ENCODE results near the gene ZBTB25. TPM values are rescaled to one million over a fixed set of nuclear protein-coding genes. Genes with fewer than 3 reads are reported as not detected.

The ZBTB25 gene
- polyA plus RNA-seq, 1 experiment = 6.1 TPM

DNA sequence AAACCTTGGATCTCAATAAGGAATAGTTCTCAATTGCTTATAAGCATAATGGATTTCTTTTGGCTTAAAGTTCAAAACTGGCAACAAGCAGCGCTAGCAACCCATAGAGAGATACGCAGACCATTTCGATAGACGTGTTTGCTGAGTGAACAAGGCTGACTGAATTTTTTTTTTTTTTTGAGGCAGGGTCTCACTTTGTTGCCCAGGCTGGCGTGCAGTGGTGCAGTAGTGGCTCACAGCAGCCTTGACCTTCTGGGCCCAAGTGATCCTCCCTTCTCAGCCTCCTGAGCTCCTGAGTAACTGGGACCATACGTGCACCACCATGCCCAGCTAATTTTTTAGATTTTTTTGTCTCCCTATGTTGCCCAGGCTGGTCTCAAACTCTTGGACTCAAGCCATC is 39.8 kb downstream of the ZBTB25 start:
- Histone ChIP-seq H3K4me3 (ENCODE audit: low read depth, low read length) (no peak overlapping the region), H3K27me3 (ENCODE audit: control insufficient read depth, insufficient read depth, low read length) (no peaks in the 10 kb centered on the region), H3K36me3 (ENCODE audit: control insufficient read depth, insufficient read depth, low read length) (no peaks in the 10 kb centered on the region; the same call in 1 of the 2 replicates)
- POLR2A ChIA-PET = no interaction called here
- TF ChIP-seq, protein P1, sequence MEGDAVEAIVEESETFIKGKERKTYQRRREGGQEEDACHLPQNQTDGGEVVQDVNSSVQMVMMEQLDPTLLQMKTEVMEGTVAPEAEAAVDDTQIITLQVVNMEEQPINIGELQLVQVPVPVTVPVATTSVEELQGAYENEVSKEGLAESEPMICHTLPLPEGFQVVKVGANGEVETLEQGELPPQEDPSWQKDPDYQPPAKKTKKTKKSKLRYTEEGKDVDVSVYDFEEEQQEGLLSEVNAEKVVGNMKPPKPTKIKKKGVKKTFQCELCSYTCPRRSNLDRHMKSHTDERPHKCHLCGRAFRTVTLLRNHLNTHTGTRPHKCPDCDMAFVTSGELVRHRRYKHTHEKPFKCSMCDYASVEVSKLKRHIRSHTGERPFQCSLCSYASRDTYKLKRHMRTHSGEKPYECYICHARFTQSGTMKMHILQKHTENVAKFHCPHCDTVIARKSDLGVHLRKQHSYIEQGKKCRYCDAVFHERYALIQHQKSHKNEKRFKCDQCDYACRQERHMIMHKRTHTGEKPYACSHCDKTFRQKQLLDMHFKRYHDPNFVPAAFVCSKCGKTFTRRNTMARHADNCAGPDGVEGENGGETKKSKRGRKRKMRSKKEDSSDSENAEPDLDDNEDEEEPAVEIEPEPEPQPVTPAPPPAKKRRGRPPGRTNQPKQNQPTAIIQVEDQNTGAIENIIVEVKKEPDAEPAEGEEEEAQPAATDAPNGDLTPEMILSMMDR (IDR thresholded peaks at IDR 0.05; ENCODE audit: insufficient read depth, low read depth, low read length) = no peak
- no peak for DNase-seq (ENCODE audit: low read depth)
- CTCF ChIA-PET = interaction anchor here (1.4 to 2.2 kb wide), 2 partner anchors 15 to 33 kb away, joined by 4 to 6 read pairs; no protein-coding TSS in a partner anchor

DNA sequence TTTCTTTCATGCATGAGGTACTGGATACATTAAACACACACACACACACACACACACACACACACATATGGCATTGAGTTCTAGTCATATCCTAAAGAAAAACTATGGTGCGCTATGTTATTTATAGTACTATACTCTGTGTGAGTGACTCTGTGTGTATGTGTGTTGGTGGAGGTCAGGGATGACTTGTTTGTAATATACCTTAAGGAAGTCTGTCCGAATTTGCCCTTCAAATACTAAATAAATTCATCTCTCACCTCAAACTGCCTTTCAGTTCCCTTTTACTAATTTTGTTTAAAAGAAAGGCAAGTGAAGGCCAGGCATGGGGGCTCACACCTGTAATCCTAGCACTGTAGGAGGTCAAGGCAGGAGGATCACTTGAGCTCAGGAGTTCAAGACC is 40.4 kb downstream of the ZBTB25 start:
- no peaks in the 10 kb centered on the region; the same call in 1 of the 2 replicates for H3K36me3 ChIP-seq (ENCODE audit: control insufficient read depth, insufficient read depth, low read length)
- TF ChIP-seq, protein P1 (IDR thresholded peaks at IDR 0.05; ENCODE audit: insufficient read depth, low read depth, low read length) = no peak
- no peak overlapping the region for H3K4me3 ChIP-seq (ENCODE audit: low read depth, low read length)
- ChIA-PET CTCF (interaction anchor here (2.2 kb wide), 1 partner anchor 32 kb away, joined by 6 read pairs; no protein-coding TSS in a partner anchor), POLR2A (interaction anchor here (0.7 kb wide), 1 partner anchor 40 kb away, joined by 5 read pairs; no protein-coding TSS in a partner anchor)
- no peaks in the 10 kb centered on the region for H3K27me3 ChIP-seq (ENCODE audit: control insufficient read depth, insufficient read depth, low read length)
- DNase-seq (ENCODE audit: low read depth) = no peak

DNA sequence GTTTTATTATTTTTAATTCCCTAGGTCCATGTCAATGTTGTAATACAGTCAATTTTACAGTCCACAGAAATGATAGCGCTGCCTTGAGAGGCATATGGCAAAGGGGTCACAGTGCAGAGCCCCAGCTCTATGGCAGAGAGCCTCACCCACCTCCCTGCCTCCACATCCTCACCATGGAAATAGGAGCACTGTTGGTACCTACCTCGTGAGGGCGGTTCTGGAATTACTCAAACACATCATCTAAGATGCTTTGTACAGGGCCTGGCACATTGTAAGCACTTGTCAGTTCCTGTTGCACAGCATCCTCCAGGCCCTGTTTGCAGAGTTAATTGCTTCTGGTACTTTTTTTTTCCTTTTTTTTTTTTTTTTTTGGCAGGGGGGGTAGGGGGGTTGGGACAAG is 42.4 kb downstream of the ZBTB25 start:
- TF ChIP-seq, protein P1 (IDR thresholded peaks at IDR 0.05; ENCODE audit: insufficient read depth, low read depth, low read length) = no peak
- POLR2A ChIA-PET = no interaction called here
- no peaks in the 10 kb centered on the region; the same call in 1 of the 2 replicates for H3K36me3 ChIP-seq (ENCODE audit: control insufficient read depth, insufficient read depth, low read length)
- CTCF ChIA-PET = interaction anchor here (1.9 kb wide), 1 partner anchor 31 kb away, joined by 7 read pairs; no protein-coding TSS in a partner anchor
- H3K4me3 ChIP-seq (ENCODE audit: low read depth, low read length) = no peak overlapping the region
- DNase-seq (ENCODE audit: low read depth) = no peak
- H3K27me3 ChIP-seq (ENCODE audit: control insufficient read depth, insufficient read depth, low read length) = no peaks in the 10 kb centered on the region

DNA sequence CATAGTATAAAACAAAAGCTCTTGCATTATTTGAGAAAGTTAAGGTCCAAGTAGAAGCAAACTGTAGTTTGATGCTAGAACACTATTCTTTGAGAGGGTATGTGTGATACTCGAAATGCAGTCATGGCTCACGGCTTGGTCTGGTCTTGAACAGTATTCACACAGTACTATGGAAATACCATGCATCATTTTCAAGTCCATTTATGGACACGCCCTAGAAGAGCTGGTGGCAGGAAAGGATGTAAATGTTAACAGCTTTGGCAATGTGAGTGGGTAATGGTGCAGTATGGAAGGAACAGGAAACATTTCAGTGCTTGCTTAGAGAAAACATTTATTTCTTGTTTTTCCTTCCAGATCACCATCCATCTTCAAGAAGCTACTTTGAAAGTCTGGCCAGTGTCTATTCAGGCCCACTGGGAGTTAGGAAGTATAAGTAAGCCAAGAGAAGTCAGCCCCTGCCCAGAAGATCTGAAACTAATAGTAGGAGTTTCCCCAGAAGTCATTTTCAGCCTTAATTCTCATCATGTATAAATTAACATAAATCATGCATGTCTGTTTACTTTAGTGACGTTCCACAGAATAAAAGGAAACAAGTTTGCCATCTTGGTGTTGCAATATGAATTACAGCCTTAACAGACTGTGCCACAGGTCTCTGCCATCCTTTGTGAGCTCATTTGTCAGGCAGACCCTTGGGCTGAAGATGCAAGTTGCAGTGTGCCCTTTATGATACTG is 44.1 kb downstream of the ZBTB25 start:
- DNase-seq (ENCODE audit: low read depth) = no peak
- ChIA-PET CTCF (interaction anchor here (0.6 to 2.1 kb wide), 4 partner anchors 27 to 1012 kb away, joined by 3 to 7 read pairs (median 5); no protein-coding TSS in a partner anchor), POLR2A (no interaction called here)
- Histone ChIP-seq H3K4me3 (ENCODE audit: low read depth, low read length) (no peak overlapping the region), H3K27me3 (ENCODE audit: control insufficient read depth, insufficient read depth, low read length) (no peaks in the 10 kb centered on the region), H3K36me3 (ENCODE audit: control insufficient read depth, insufficient read depth, low read length) (peaks cover 3% of the 10 kb centered on the region; the same call in 1 of the 2 replicates)
- TF ChIP-seq, protein P1 (IDR thresholded peaks at IDR 0.05; ENCODE audit: insufficient read depth, low read depth, low read length) = no peak

DNA sequence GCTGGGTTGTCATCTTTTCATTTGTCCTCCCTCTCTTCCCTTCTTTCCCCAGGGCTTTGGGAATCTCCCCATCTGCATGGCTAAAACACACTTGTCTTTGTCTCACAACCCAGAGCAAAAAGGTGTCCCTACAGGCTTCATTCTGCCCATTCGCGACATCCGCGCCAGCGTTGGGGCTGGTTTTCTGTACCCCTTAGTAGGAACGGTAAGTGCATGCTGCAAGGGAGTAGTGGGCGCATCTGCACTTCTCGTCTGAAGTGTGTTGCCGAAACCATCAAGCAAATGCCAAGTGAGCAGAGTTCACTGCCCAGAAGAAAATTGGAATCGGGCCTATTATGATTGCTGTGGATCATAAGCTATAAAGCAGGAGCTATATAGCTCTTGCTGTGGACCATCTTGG is 49.0 kb downstream of the ZBTB25 start:
- Histone ChIP-seq H3K36me3 (ENCODE audit: control insufficient read depth, insufficient read depth, low read length) (peaks cover 6% of the 10 kb centered on the region; the same call in 1 of the 2 replicates), H3K27me3 (ENCODE audit: control insufficient read depth, insufficient read depth, low read length) (no peaks in the 10 kb centered on the region), H3K4me3 (ENCODE audit: low read depth, low read length) (no peak overlapping the region)
- ChIA-PET CTCF (no interaction called here), POLR2A (no interaction called here)
- DNase-seq (ENCODE audit: low read depth) = no peak
- TF ChIP-seq, protein P1 (IDR thresholded peaks at IDR 0.05; ENCODE audit: insufficient read depth, low read depth, low read length) = no peak
